ENCODE data around the gene TMEM184A. TPM values are rescaled to one million over a fixed set of nuclear protein-coding genes. Genes with fewer than 3 reads are reported as not detected.

The TMEM184A gene
- total and polyA plus RNA-seq, 2 of the 13 experiments (the other 11 are each of a cell fraction or from before 2014, with no cell fraction given) = 9.5 to 20.4 TPM

GRCh38 chr7:1520539-1521234 is 35.3 kb downstream of the TMEM184A start (continued):
- TF ChIP-seq ZNF503 (CRISPR knock-in tag; IDR thresholded peaks at IDR 0.05) (peak; percentile 63; the same call in 1 of the 2 replicates), TEAD3 (CRISPR knock-in tag; optimal IDR thresholded peaks at IDR 0.05; ENCODE audit: borderline replicate concordance) (peak; percentile 73), TAF15 (IDR thresholded peaks at IDR 0.05; ENCODE audit: low read depth, low read length, poor library complexity, severe bottlenecking) (no peak), ZNF24 (IDR thresholded peaks at IDR 0.05) (no peak), ZFYVE20 (CRISPR knock-in tag; IDR thresholded peaks at IDR 0.05; ENCODE audit: borderline replicate concordance, low read depth) (no peak), ZFP36L1 (CRISPR knock-in tag; IDR thresholded peaks at IDR 0.05) (peak; percentile 71; the same call in 1 of the 2 replicates), ZNF280B (CRISPR knock-in tag; IDR thresholded peaks at IDR 0.05; ENCODE audit: borderline replicate concordance) (no peak), U2AF2 (IDR thresholded peaks at IDR 0.05; ENCODE audit: low read depth, low read length) (no peak), THAP9 (CRISPR knock-in tag; IDR thresholded peaks at IDR 0.05; ENCODE audit: borderline replicate concordance) (no peak), RNF219 (CRISPR knock-in tag; IDR thresholded peaks at IDR 0.05) (no peak), FOXC1 (CRISPR knock-in tag; IDR thresholded peaks at IDR 0.05; ENCODE audit: borderline replicate concordance) (no peak), POGZ (CRISPR knock-in tag; IDR thresholded peaks at IDR 0.05) (0 out of 2 replicates have a peak, but pooled peaks have one; percentile 20), NFE2 (CRISPR knock-in tag; IDR thresholded peaks at IDR 0.05) (no peak), SP5 (CRISPR knock-in tag; IDR thresholded peaks at IDR 0.05; ENCODE audit: borderline replicate concordance, low read depth) (peak; percentile 27; the same call in 1 of the 2 replicates), ZNF253 (CRISPR knock-in tag; IDR thresholded peaks at IDR 0.05; ENCODE audit: borderline replicate concordance) (no peak; the same call in 1 of the 2 replicates), RARA (CRISPR knock-in tag; IDR thresholded peaks at IDR 0.05) (peak; percentile 94), MEF2D (CRISPR knock-in tag; IDR thresholded peaks at IDR 0.05) (peak; percentile 73), E2F5 (CRISPR knock-in tag; conservative IDR thresholded peaks at IDR 0.05) (no peak), ZBTB7A (CRISPR knock-in tag; IDR thresholded peaks at IDR 0.05) (no peak), KMT2B (CRISPR knock-in tag; IDR thresholded peaks at IDR 0.05) (no peak)

All from HepG2 (cell line).